NCI-H460 (cell line): ENCODE measurements around the gene RMDN3. TPM values are rescaled to one million over a fixed set of nuclear protein-coding genes. Genes with fewer than 3 reads are reported as not detected.

Source experiments
- DNase-seq: peaks from one replicate; pipeline ENCODE4 v3.0.0-alpha.2; 2016; ENCODE audit warnings: low read depth; ENCODE audit errors: extremely low read depth
- total RNA-seq: library from RNA; depleted of rRNA; stranded (reverse); fragments of >200 nt; shearing (Covaris generic); gene quantifications from 2 replicates; pipeline ENCODE4 v1.2.3, GENCODE V29; 2014

Gene RMDN3
- total RNA-seq, 1 experiment from 2014 or later: 19.7 TPM

GRCh38 chr15:40750885-40751284, 4.2 kb downstream of the RMDN3 start:
- no peak for DNase-seq

- no peak for DNase-seq
Measured at GRCh38 chr15:40749151-40749630, 5.9 kb downstream of the RMDN3 start.

GRCh38 chr15:40747685-40748631, 7.1 kb downstream of the RMDN3 start:
- no peak for DNase-seq

GRCh38 chr15:40746916-40747418, 8.1 kb downstream of the RMDN3 start:
- no peak for DNase-seq

GRCh38 chr15:40744815-40745152, 10.3 kb downstream of the RMDN3 start:
- no peak for DNase-seq

GRCh38 chr15:40743921-40744814, 10.9 kb downstream of the RMDN3 start:
- no peak for DNase-seq

- no peak for DNase-seq
Measured at GRCh38 chr15:40743485-40743901, 11.6 kb downstream of the RMDN3 start.

GRCh38 chr15:40739854-40740253, 15.2 kb downstream of the RMDN3 start:
- DNase-seq: no peak

GRCh38 chr15:40739047-40739446, 16.0 kb downstream of the RMDN3 start:
- no peak for DNase-seq

- DNase-seq: no peak
Measured at GRCh38 chr15:40737048-40737447, 18.0 kb downstream of the RMDN3 start.

GRCh38 chr15:40736575-40736974, 18.5 kb downstream of the RMDN3 start:
- DNase-seq: no peak

GRCh38 chr15:40731034-40731433, 24.0 kb downstream of the RMDN3 start:
- no peak for DNase-seq

- DNase-seq: no peak
Measured at GRCh38 chr15:40723919-40724318, 31.1 kb downstream of the RMDN3 start.

- DNase-seq: no peak
Measured at GRCh38 chr15:40722934-40723333, 32.1 kb downstream of the RMDN3 start.

- DNase-seq: no peak
Measured at GRCh38 chr15:40722354-40722753, 32.7 kb downstream of the RMDN3 start.

GRCh38 chr15:40721701-40722100, 33.4 kb downstream of the RMDN3 start:
- no peak for DNase-seq

GRCh38 chr15:40716165-40716564, 38.9 kb downstream of the RMDN3 start:
- no peak for DNase-seq

- no peak for DNase-seq
Measured at GRCh38 chr15:40714144-40714543, 40.9 kb downstream of the RMDN3 start.

GRCh38 chr15:40706121-40706520, 48.9 kb downstream of the RMDN3 start:
- DNase-seq: no peak

GRCh38 chr15:40702077-40702476, 53.0 kb downstream of the RMDN3 start:
- no peak for DNase-seq

GRCh38 chr15:40697916-40698315, 57.1 kb downstream of the RMDN3 start:
- no peak for DNase-seq
